K562 (cell line): ENCODE measurements around the gene LRRC26. TPM values are rescaled to one million over a fixed set of nuclear protein-coding genes. Genes with fewer than 3 reads are reported as not detected.
A peak's percentile ranks its signal among the peaks of the same experiment; 100 is the strongest.

Experiments used
- ATAC-seq: fragments of 200-7000 bp; cut with Tn5 transposase; 3 replicates; pipeline ENCODE4 v1.9.1; 2020; ENCODE audit warnings: moderate library complexity
- BruUV-seq: library from RNA; stranded (reverse); fragments of 400-500 nt; replicated peaks from 2 replicates; lab custom pipeline; 2021; lab: Mats Ljungman, UMichigan
- CTCF ChIA-PET: fragments of 300-600 bp; formaldehyde crosslinking; extraction: SDS; loops from one replicate; lab custom pipeline; 2021; ENCODE audit warnings: low intra/inter-chr PET ratio; lab: Yijun Ruan, JAX
- POLR2A ChIA-PET: fragments of 300-600, 350-650 bp; sonication (Branson Sonifier 250); formaldehyde crosslinking; extraction: SDS; loops from one replicate; lab custom pipeline; 2021; ENCODE audit warnings: antibody characterized with exemption, inconsistent platforms; lab: Yijun Ruan, JAX
- DNase-seq, 4 experiments: peaks; one replicate each; pipeline versions ENCODE4 v3.0.0 to v3.0.0-alpha.2; 2011 to 2018; ENCODE audit warnings: low spot score in 3 of 4, mixed read lengths in 3 of 4; ENCODE audit errors: extremely low read depth in 1 of 4
- FAIRE-seq: peaks from 2 replicates; lab custom pipeline; 2011; peaks lifted over from hg19 to GRCh38; lab: Jason Lieb, UNC
- H2AFZ ChIP-seq: 2 replicates; pipeline ENCODE4 v1.6.0; 2011; ENCODE audit warnings: low read depth, low read length, control low read depth, inconsistent platforms
- H3K27ac ChIP-seq: fragments of 200-600 bp; 3 replicates; pipeline ENCODE4 v1.8.0; 2011; ENCODE audit warnings: low read depth, mild to moderate bottlenecking, control low read depth, inconsistent platforms, low read length, moderate library complexity, mixed read lengths; ENCODE audit errors: extremely low read depth
- H3K27me3 ChIP-seq, 2 experiments: fragments of 300-600 bp in 1 of 2; 2 replicates in 1 of 2; 3 replicates in 1 of 2; pipeline versions ENCODE4 v1.6.0 to v1.8.0; 2011; ENCODE audit warnings: inconsistent platforms in 2 of 2, low read length in 2 of 2, mild to moderate bottlenecking in 1 of 2, mixed read lengths in 1 of 2, moderate library complexity in 1 of 2; ENCODE audit not compliant: control insufficient read depth in 2 of 2, insufficient read depth in 2 of 2
- H3K36me3 ChIP-seq: fragments of 300-600 bp; 3 replicates; pipeline ENCODE4 v1.8.0; 2011; ENCODE audit warnings: mild to moderate bottlenecking, low read length, inconsistent platforms; ENCODE audit not compliant: control insufficient read depth, insufficient read depth
- H3K4me1 ChIP-seq, 2 experiments: fragments of 200-600 bp in 1 of 2; replicated peaks in 1 of 2; 2 replicates in 1 of 2; 3 replicates in 1 of 2; pipeline versions ENCODE4 v1.5.1 to v1.8.0; 2011; ENCODE audit warnings: inconsistent platforms in 2 of 2, low read length in 2 of 2, mild to moderate bottlenecking in 1 of 2, mixed read lengths in 1 of 2, moderate library complexity in 1 of 2; ENCODE audit not compliant: control insufficient read depth in 2 of 2, insufficient read depth in 2 of 2
- H3K4me2 ChIP-seq: 2 replicates; pipeline ENCODE4 v1.6.1; 2011; ENCODE audit warnings: low read length, control low read depth, inconsistent platforms, mixed read lengths; ENCODE audit not compliant: insufficient read depth
- H3K4me3 ChIP-seq: fragments of 200-600 bp; sonication (generic), shearing (Covaris generic); 2 replicates; pipeline ENCODE4 v1.5.1; 2016; ENCODE audit warnings: control low read depth, inconsistent platforms
- H3K79me2 ChIP-seq: fragments of 200-600 bp; 3 replicates; pipeline ENCODE4 v1.8.0; 2011; ENCODE audit warnings: low read length, inconsistent platforms; ENCODE audit not compliant: control insufficient read depth, insufficient read depth
- H3K9ac ChIP-seq, 2 experiments: 2 replicates each; pipeline versions ENCODE4 v1.6.0 to v1.6.1; 2011; ENCODE audit warnings: low read depth in 2 of 2, low read length in 2 of 2, control low read depth in 1 of 2, inconsistent platforms in 1 of 2, mild to moderate bottlenecking in 1 of 2, mixed read lengths in 1 of 2; ENCODE audit not compliant: insufficient read depth in 1 of 2
- H3K9me1 ChIP-seq: one replicate; pipeline ENCODE4 v1.6.0; 2011; ENCODE audit warnings: inconsistent platforms, mild to moderate bottlenecking, low read length, moderate library complexity; ENCODE audit not compliant: control insufficient read depth, insufficient read depth
- H3K9me3 ChIP-seq: replicated peaks from 2 replicates; pipeline ENCODE4 v1.5.1; 2011; ENCODE audit warnings: low read depth, low read length, inconsistent platforms; ENCODE audit not compliant: control insufficient read depth, insufficient read depth
- H4K20me1 ChIP-seq: replicated peaks from 2 replicates; pipeline ENCODE4 v1.6.1; 2011; ENCODE audit warnings: low read length, inconsistent platforms, mixed read lengths; ENCODE audit not compliant: control insufficient read depth, insufficient read depth
- BACH1 ChIP-seq: fragments of 200-800 bp; sonication (Bioruptor generic); IDR thresholded peaks from 2 replicates; pipeline ENCODE4 v1.6.1; 2016; ENCODE audit warnings: missing genetic modification characterization, missing compliant biosample characterization
- CBX3 ChIP-seq, 2 experiments: IDR thresholded peaks; 1 replicate in 1 of 2; 2 replicates in 1 of 2; pipeline ENCODE4 v1.6.1; 2012; ENCODE audit warnings: inconsistent platforms in 2 of 2, low read length in 2 of 2, borderline replicate concordance in 1 of 2, control low read depth in 1 of 2
- E2F6 ChIP-seq, 2 experiments: IDR thresholded peaks; 2 replicates each; pipeline ENCODE4 v1.6.1; 2011; ENCODE audit warnings: borderline replicate concordance in 1 of 2, control low read depth in 1 of 2, low read depth in 1 of 2, low read length in 1 of 2, mild to moderate bottlenecking in 1 of 2, mixed read lengths in 1 of 2, moderate library complexity in 1 of 2; ENCODE audit not compliant: insufficient read depth in 1 of 2, insufficient read length in 1 of 2, poor library complexity in 1 of 2, severe bottlenecking in 1 of 2; ENCODE audit errors: extremely low read depth in 1 of 2
- MYBL2 ChIP-seq, 2 experiments: fragments of 450-650 bp in 1 of 2; sonication (generic) in 1 of 2; formaldehyde crosslinking in 1 of 2; IDR thresholded peaks; 2 replicates each; pipeline versions ENCODE4 v1.6.1 to v1.8.1; 2017 to 2022; ENCODE audit warnings: borderline replicate concordance in 1 of 2, inconsistent platforms in 1 of 2, low read depth in 1 of 2, mild to moderate bottlenecking in 1 of 2, missing genetic modification reagents in 1 of 2, moderate library complexity in 1 of 2
- NCOA1 ChIP-seq: fragments of 450-650 bp; IDR thresholded peaks from 2 replicates; pipeline ENCODE4 v1.6.1; 2016; ENCODE audit warnings: low read depth
- NONO ChIP-seq, 2 experiments: fragments of 200-400 bp in 1 of 2; fragments of 450-650 bp in 1 of 2; formaldehyde crosslinking in 1 of 2; IDR thresholded peaks; 2 replicates each; pipeline ENCODE4 v1.6.1; 2017; ENCODE audit warnings: low read depth in 2 of 2, mild to moderate bottlenecking in 2 of 2, moderate library complexity in 2 of 2, low read length in 1 of 2
- PCBP1 ChIP-seq: fragments of 200-400 bp; formaldehyde crosslinking; IDR thresholded peaks from 2 replicates; pipeline ENCODE4 v1.6.1; 2018; ENCODE audit warnings: mild to moderate bottlenecking, low read depth, low read length; ENCODE audit not compliant: poor library complexity, severe bottlenecking
- POLR2G ChIP-seq: fragments of 200-400 bp; formaldehyde crosslinking; IDR thresholded peaks from 2 replicates; pipeline ENCODE4 v1.6.1; 2017; ENCODE audit warnings: low read depth, mild to moderate bottlenecking, antibody characterized with exemption, low read length, moderate library complexity
- PTBP1 ChIP-seq: fragments of 200-400 bp; formaldehyde crosslinking; IDR thresholded peaks from 2 replicates; pipeline ENCODE4 v1.6.1; 2017; ENCODE audit warnings: low read depth, low read length
- RBFOX2 ChIP-seq: fragments of 200-400 bp; formaldehyde crosslinking; IDR thresholded peaks from 2 replicates; pipeline ENCODE4 v1.6.1; 2017; ENCODE audit warnings: low read depth, mild to moderate bottlenecking, low read length, moderate library complexity
- RBM39 ChIP-seq: fragments of 200-400 bp; formaldehyde crosslinking; optimal IDR thresholded peaks from 2 replicates; pipeline ENCODE3; 2018; ENCODE audit warnings: low read depth, low read length
- ZNF263 ChIP-seq: sonication (generic); formaldehyde crosslinking; IDR thresholded peaks from 2 replicates; pipeline ENCODE4 v1.8.0; 2022; ENCODE audit warnings: mild to moderate bottlenecking, missing genetic modification reagents, borderline replicate concordance
- whole genome bisulfite sequencing: fragments of 100-300 bp; shearing (Covaris generic); methylation state at CpG from one replicate; pipeline ENCODE4 v1.1.6; 2016; ENCODE audit warnings: low coverage, mixed read lengths; ENCODE audit not compliant: insufficient coverage; ENCODE audit errors: missing lambda C conversion rate; 5-methylcytosine and 5-hydroxymethylcytosine counted together
- in situ Hi-C: fragments of 300-500 bp; cut with MboI; formaldehyde crosslinking; loops from 4 replicates; pipeline ENCODE4 v1.15.0; 2018; ENCODE audit warnings: inconsistent platforms, mixed read lengths
- intact Hi-C: fragments of 100-400 bp; cut with micrococcal nuclease; formaldehyde crosslinking; loops from 2 replicates; pipeline ENCODE4 v1.14.2; 2022
- polyA plus RNA-seq, 8 experiments: library from polyadenylated mRNA; depleted of rRNA in 4 of 8; stranded (reverse) in 5 of 8; unstranded in 3 of 8; fragments of >200 nt; fragmentation: Nextera tagmentation in 2 of 8; fragmentation: Illumina TruSeq in 1 of 8; extraction: Ambion mirVana in 2 of 8; extraction: Trizol in 1 of 8; gene quantifications; 2 replicates each; pipeline versions ENCODE4 v1.2.1 to v1.2.3, GENCODE V29; 2011 to 2014; ENCODE audit warnings: inconsistent platforms in 1 of 8, missing spikeins in 1 of 8
- total RNA-seq, 7 experiments: library from RNA; depleted of rRNA in 6 of 7; stranded (reverse); fragments of >200 nt in 6 of 7; fragmentation: Illumina TruSeq in 2 of 7; extraction: Trizol in 2 of 7; gene quantifications; 2 replicates each; pipeline versions ENCODE4 v1.2.1 to v1.2.3, GENCODE V29; 2011 to 2021; ENCODE audit warnings: low replicate concordance in 1 of 7

The LRRC26 gene
- total and polyA plus RNA-seq, 9 of the 15 experiments (the other 6 are each of a cell fraction or from before 2014, with no cell fraction given) = not detected

GRCh38 chr9:137192448-137192780 is 22.6 kb upstream of the LRRC26 start:
- H3K4me3 ChIP-seq = no peak overlapping the region
- TF ChIP-seq ZNF263 (CRISPR knock-in tag) (peak; percentile 41; the same call in 1 of the 2 replicates), RBM39 (no peak)
- no peaks in the 10 kb centered on the region for H3K9me3 ChIP-seq
- no peak overlapping the region for H2AFZ ChIP-seq
- DNase-seq (no peak), ATAC-seq (no peak), FAIRE-seq (no peak)
- no peaks in the 10 kb centered on the region for H3K9me1 ChIP-seq
- peak overlapping the region in 1 of 2 experiments; percentile 78; a peak in 2 of 4 replicates for H3K9ac ChIP-seq
- no peaks in the 10 kb centered on the region; the same call in 1 of the 2 replicates for H4K20me1 ChIP-seq
- WGBS = 79% methylated on average over 10 of the region's 10 CpGs
- H3K27me3 ChIP-seq = no peaks in the 10 kb centered on the region
- CTCF ChIA-PET = no interaction called here
- peaks cover 35% of the 10 kb centered on the region; the same call in 1 of the 3 replicates for H3K36me3 ChIP-seq
- H3K79me2 ChIP-seq = peaks cover 44% of the 10 kb centered on the region
- no TSS peak for BruUV-seq
- H3K4me2 ChIP-seq = no peak overlapping the region
- intact Hi-C loops = no loop called here
- in situ Hi-C loops = no loop called here
- H3K27ac ChIP-seq = no peak overlapping the region
- H3K4me1 ChIP-seq = peaks cover 9 to 96% of the 10 kb centered on the region in 2 experiments
- POLR2A ChIA-PET = interaction anchor here (0.6 to 6.7 kb wide), 6 partner anchors 10 to 62 kb away, joined by 3 to 56 read pairs (median 5); partner anchors contain the start of genes NDOR1, TMEM203, TPRN and TUBB4B

GRCh38 chr9:137191691-137192447 is 22.0 kb upstream of the LRRC26 start:
- WGBS = 80% methylated on average over 12 of the region's 22 CpGs
- Histone ChIP-seq H3K27ac (no peak overlapping the region), H3K4me3 (no peak overlapping the region), H3K27me3 (no peaks in the 10 kb centered on the region), H3K9me1 (no peaks in the 10 kb centered on the region), H3K9me3 (no peaks in the 10 kb centered on the region), H3K79me2 (peaks cover 47% of the 10 kb centered on the region), H3K9ac (peak overlapping the region in 1 of 2 experiments; percentile 78; a peak in 2 of 4 replicates), H3K4me2 (no peak overlapping the region), H3K4me1 (peaks cover 14 to 97% of the 10 kb centered on the region in 2 experiments), H3K36me3 (peaks cover 39% of the 10 kb centered on the region; the same call in 2 of the 3 replicates), H4K20me1 (peaks cover 2% of the 10 kb centered on the region), H2AFZ (no peak overlapping the region)
- intact Hi-C loops = no loop called here
- FAIRE-seq (no peak), ATAC-seq (no peak), DNase-seq (no peak)
- in situ Hi-C loops = no loop called here
- POLR2A ChIA-PET = interaction anchor here (0.6 to 6.7 kb wide), 5 partner anchors 11 to 63 kb away, joined by 3 to 56 read pairs (median 3); partner anchors contain the start of genes NDOR1, TMEM203, TPRN and TUBB4B
- BruUV-seq = no TSS peak
- CTCF ChIA-PET = no interaction called here
- TF ChIP-seq E2F6 (IDR thresholded peaks at IDR 0.05; ENCODE audit: borderline replicate concordance in 1 of 2, extremely low read depth in 1 of 2, insufficient read depth in 1 of 2, insufficient read length in 1 of 2, low read depth in 1 of 2, low read length in 1 of 2, poor library complexity in 1 of 2, severe bottlenecking in 1 of 2) (no peak), MYBL2 (IDR thresholded peaks at IDR 0.05; ENCODE audit: low read depth) (no peak), MYBL2 (CRISPR knock-in tag; IDR thresholded peaks at IDR 0.05; ENCODE audit: borderline replicate concordance) (no peak), PCBP1 (peak; percentile 54), BACH1 (tag) (no peak), POLR2G (peak; percentile 58), CBX3 (IDR thresholded peaks at IDR 0.05; ENCODE audit: borderline replicate concordance in 1 of 2, low read length in 2 of 2) (no peak), RBFOX2 (peak; percentile 51), NCOA1 (no peak), PTBP1 (no peak), NONO (IDR thresholded peaks at IDR 0.05; ENCODE audit: low read depth in 2 of 2, low read length in 1 of 2) (no peak)
